Stromal cell of bone marrow (primary cell): Measurements from ENCODE around the gene GLE1.
A peak's percentile ranks its signal among the peaks of the same experiment; 100 is the strongest.
"Not testable (repeated sequence)": the region's sequence is repeated elsewhere in the genome, so short reads cannot be mapped to it uniquely, and the experiment has no call there.

Source experiments
- DNase-seq: peaks from one replicate; pipeline ENCODE4 v3.0.0-alpha.2; 2012; ENCODE audit warnings: low read depth

The GLE1 gene

GRCh38 chr9:128552153-128552743, 47.7 kb downstream of the GLE1 start, which contains the start of gene SPTAN1:
TSS of gene SPTAN1 (plus strand) at chr9:128552587. CDS start at chr9:128566741, 14,154 bp downstream.
- peak; percentile 75 for DNase-seq

DNA sequence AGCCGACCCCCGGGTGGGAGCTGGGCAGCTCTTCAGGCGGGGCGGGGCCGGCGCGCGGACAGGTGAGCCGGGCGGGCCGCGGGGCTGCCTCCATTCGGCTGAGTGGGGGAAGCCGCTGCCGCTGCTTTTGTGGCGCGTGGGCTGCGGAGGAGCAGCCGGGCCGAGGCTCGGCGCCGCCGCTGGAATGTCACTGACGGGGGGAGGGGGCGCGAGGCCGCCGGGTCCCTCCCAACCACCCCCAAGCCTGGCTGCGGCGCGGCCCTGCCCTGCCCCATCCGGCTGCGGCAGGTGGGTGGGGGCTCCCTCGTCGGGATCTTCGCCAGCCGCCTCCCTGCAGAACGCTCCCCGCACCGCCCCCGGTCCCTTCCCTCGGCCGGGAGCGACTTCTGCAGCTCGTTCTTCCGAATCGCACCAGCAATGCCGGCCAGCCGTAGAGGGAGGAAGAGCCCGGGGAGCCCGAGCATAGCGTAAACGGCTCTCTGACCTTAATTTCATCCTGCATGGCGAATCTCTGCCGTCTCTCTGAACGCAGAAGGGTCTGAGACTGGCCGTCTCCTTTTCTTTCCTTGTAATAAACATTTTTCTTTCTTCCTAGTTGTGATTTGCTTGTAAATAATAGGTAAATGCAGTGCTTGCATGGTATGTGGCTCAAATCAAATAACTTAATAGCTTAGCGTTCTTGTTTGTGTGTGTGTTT, 48.4 kb downstream of the GLE1 start:
- DNase-seq: no peak

GRCh38 chr9:128553728-128554127, 49.2 kb downstream of the GLE1 start:
- peak; percentile 77 for DNase-seq

DNA sequence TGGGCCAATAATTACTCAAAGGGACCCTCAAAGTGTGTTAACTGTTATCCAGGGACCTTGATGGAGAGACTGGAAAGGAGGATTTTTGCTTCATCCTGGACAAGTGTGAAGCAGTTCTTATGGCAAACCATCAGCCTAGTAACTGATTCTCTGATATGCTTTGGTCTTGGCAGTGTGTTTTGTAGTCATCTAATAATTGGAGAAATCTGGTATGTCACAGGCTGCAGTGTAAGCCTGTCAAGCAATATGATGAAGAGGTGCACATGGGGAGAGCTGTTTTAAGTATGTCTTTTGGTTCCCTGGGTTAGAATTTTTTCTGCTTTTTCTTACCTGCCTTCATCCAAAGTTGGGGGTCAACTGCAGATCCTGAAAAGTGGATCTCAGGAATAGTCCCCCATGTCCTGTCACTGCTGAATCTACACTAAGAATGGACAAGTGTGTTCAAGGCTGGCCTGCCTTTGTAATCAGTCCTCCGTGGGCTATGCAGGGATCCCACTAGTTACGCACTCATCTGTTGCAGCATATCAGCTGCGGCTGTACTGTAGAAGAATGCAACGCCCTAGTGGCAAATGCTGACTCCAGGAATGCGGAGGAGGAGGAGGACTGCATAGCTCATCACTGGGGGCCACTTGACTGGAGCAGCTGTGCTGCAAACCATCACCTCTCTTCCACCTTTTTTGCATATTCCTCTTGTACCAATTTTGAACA, 49.8 kb downstream of the GLE1 start:
- DNase-seq: peak; percentile 60

DNA sequence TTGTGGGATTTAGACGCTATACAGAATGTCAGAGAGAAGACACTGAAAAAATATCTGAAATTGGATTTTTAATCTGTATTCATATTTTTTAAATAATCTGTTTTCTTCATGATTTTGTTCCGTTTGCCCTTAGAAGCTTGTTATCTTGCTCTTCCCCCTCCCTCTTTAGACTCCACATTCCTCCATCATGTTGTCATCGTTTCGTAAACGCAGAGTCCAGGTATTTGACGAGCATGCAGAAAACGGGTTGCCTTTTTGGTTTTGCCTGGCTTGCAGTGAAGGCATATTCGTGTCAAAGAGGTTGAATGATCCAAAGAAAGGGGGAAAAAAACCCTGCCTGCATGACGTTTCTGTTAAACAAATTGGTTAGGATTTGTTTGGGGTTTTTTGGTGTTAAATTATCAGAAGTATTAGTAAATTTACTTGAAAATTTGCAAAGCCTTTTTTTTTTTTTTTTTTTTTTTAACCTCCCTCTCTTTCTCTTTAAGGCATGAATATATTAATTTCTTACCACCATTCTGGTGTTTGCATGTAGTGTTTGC, 50.7 kb downstream of the GLE1 start:
- no peak for DNase-seq

DNA sequence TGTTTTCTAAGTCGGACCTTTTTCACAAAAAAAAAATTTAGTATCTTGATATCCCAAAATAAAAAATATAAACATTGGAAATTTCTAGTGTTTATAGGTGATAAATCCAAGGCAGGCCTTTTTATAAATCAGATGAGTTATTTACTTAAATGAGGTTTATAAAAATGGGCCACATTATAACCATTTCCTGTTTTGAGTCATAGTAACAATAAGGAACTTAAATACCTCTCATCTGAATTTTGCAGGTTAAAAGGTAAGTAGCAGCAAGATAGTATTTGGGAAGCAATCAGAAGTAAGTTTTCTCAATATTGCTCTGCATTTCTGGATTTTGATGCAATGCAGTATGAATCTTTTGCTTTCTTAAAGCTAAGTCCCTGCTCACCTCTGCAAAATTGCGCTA, 51.8 kb downstream of the GLE1 start:
- no peak for DNase-seq

- no peak for DNase-seq
These were observed 52.6 kb downstream of the GLE1 start for GRCh38 chr9:128556926-128557634.

- DNase-seq: peak; percentile 79
These were observed 54.2 kb downstream of the GLE1 start for GRCh38 chr9:128558431-128559310.

DNA sequence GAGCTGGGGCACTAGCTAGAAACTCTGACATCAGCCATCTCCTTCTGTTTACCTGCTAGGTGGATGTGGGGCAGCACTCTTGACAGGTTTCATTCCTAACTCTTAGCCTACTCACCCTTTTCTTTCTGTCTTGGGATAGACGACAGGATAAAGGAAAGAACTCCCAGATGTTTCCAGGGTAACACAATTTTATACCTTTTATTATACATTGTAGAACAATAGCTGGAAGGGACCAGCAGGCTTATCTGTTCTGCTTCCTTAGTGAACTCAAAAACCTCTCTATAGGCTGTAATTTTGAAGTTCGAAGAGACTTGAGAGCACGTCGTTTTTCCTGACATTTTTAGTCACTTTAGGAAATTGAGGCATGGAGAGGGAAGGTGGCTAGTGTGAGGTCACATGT, 61.1 kb downstream of the GLE1 start:
- DNase-seq: no peak

- DNase-seq: no peak
These were observed 64.1 kb downstream of the GLE1 start for GRCh38 chr9:128568470-128569078.

- peak; percentile 71 for DNase-seq
These were observed 71.0 kb downstream of the GLE1 start for GRCh38 chr9:128575469-128575868.

DNA sequence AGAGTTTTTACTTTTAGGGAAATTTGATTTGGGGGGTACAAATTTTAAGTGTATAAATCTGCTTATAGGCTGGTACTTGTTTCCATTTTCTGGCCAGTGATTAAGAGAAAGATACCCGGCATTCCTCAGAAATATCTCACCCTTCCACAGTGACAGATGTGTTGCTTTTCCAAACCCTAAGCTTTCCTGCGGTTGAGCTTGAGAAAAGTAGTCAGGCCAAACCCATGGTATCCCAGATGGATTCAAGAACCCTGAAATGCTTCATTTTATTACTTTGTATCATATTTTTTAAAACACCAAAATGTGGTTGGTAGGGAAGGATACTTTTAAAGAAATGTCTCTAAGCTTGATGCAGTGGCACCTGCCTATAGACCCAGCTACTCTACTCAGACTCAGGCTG, 71.4 kb downstream of the GLE1 start:
- DNase-seq: no peak

DNA sequence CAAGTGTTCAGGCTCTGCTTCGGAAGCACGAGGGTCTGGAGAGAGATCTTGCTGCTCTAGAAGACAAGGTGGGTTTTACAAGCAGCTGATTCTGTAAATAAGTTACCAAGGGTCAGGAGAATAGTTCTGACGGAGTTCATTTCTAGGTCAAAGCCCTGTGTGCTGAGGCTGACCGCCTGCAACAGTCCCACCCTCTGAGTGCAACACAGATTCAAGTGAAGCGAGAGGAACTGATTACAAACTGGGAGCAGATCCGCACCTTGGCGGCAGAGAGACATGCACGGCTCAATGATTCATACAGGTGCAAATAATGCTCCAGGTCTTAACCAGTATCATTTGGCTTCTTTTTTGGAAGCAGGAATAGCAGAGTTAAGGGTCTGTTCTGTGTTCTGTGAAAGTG, 72.7 kb downstream of the GLE1 start:
- no peak for DNase-seq

DNA sequence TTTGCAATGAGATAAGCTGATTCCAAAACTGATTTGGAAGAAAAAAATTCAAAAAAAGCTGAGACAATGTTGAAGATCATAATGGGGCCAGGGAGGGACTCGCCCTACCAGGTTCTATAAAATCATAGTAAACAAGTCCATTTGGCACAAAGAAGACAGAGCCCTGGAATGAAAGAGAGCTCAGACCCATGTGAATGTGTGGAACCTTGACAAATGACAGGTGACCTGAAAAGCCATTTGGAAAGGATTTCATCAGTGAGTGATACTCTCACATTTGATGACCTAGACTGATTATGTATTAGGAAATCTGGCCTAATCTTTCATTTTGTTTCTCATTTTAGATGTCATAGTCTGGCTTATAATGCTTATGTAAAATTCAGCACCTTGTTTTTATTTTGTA, 74.7 kb downstream of the GLE1 start:
- DNase-seq: no peak

GRCh38 chr9:128580731-128581130, 76.2 kb downstream of the GLE1 start:
- DNase-seq: no peak

GRCh38 chr9:128585155-128585554, 80.6 kb downstream of the GLE1 start:
- DNase-seq: not testable (repeated sequence)

GRCh38 chr9:128586934-128587333, 82.4 kb downstream of the GLE1 start:
- DNase-seq: not testable (repeated sequence)

DNA sequence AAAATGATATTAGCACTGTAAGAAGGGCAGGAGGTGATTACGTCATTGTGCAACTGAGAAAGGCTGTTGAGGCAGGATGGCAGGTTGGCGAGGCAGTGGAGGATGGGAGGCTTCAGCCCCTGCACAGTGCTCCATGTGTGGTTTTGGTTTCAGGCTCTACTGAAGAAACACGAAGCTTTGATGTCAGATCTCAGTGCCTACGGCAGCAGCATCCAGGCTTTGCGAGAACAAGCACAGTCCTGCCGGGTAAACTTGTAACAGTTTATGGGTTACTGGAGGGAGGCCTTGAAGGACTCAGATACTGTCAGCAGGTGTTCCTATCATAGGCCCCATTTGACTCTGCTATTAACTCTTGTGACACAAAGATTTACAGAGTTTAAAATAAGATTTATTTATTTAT, 82.9 kb downstream of the GLE1 start:
- DNase-seq: no peak

- DNase-seq: no peak
These were observed 84.2 kb downstream of the GLE1 start for GRCh38 chr9:128588581-128589233.
